PC-9 (cell line): ENCODE data around the gene FURIN. TPM values are rescaled to one million over a fixed set of nuclear protein-coding genes. Genes with fewer than 3 reads are reported as not detected.

Experiments used
- BruUV-seq: library from RNA; stranded (reverse); fragments of 400-500 nt; replicated peaks from 2 replicates; lab custom pipeline; 2021; lab: Mats Ljungman, UMichigan
- CTCF ChIA-PET: fragments of 300-600 bp; sonication (Branson Sonifier 250); formaldehyde crosslinking; loops from one replicate; lab custom pipeline; 2022; ENCODE audit warnings: antibody characterized with exemption; lab: Charles Lee
- POLR2A ChIA-PET: fragments of 300-600 bp; sonication (Branson Sonifier 250); formaldehyde crosslinking; loops from one replicate; lab custom pipeline; 2022; ENCODE audit warnings: antibody characterized with exemption; ENCODE audit not compliant: unreplicated experiment; lab: Charles Lee
- DNase-seq, 2 experiments: peaks; one replicate each; pipeline versions ENCODE4 v3.0.0 to v3.0.0-alpha.2; 2015 to 2022; ENCODE audit warnings: mixed read lengths in 1 of 2
- H2AFZ ChIP-seq: fragments of 200-600 bp; sonication (generic); 2 replicates; pipeline ENCODE4 v1.8.1; 2017; ENCODE audit warnings: antibody characterized with exemption
- H3F3A ChIP-seq: fragments of 200-600 bp; sonication (generic); 2 replicates; pipeline ENCODE4 v1.8.1; 2017; ENCODE audit warnings: antibody characterized with exemption, mild to moderate bottlenecking, low read depth; ENCODE audit not compliant: insufficient read depth
- H3K27ac ChIP-seq: fragments of 200-600 bp; sonication (generic); 2 replicates; pipeline ENCODE4 v1.6.1; 2016; ENCODE audit warnings: mixed run types
- H3K27me3 ChIP-seq: fragments of 200-600 bp; sonication (generic); 2 replicates; pipeline ENCODE4 v1.6.1; 2016; ENCODE audit warnings: low read depth, mixed run types; ENCODE audit not compliant: insufficient read depth
- H3K36me3 ChIP-seq: fragments of 200-600 bp; sonication (generic); 2 replicates; pipeline ENCODE4 v1.6.1; 2016; ENCODE audit warnings: low read depth, mixed run types
- H3K4me1 ChIP-seq: fragments of 200-600 bp; sonication (generic); replicated peaks from 2 replicates; pipeline ENCODE4 v1.6.1; 2016; ENCODE audit warnings: mixed run types; ENCODE audit not compliant: insufficient read depth
- H3K4me2 ChIP-seq: fragments of 200-600 bp; sonication (generic); 2 replicates; pipeline ENCODE4 v1.6.1; 2017; ENCODE audit warnings: mixed run types
- H3K4me3 ChIP-seq: fragments of 200-600 bp; sonication (generic); 2 replicates; pipeline ENCODE4 v1.6.1; 2016; ENCODE audit warnings: mixed run types
- H3K79me2 ChIP-seq: fragments of 200-600 bp; sonication (generic); 2 replicates; pipeline ENCODE4 v1.6.1; 2017; ENCODE audit warnings: low read depth, mixed run types
- H3K9me2 ChIP-seq: fragments of 200-600 bp; sonication (generic); 2 replicates; pipeline ENCODE4 v1.8.1; 2017; ENCODE audit warnings: mild to moderate bottlenecking; ENCODE audit not compliant: insufficient read depth
- H3K9me3 ChIP-seq: fragments of 200-600 bp; sonication (generic); 2 replicates; pipeline ENCODE4 v1.8.1; 2016; ENCODE audit warnings: low read depth; ENCODE audit not compliant: insufficient read depth
- H4K20me1 ChIP-seq: fragments of 200-600 bp; sonication (generic); 2 replicates; pipeline ENCODE4 v1.8.1; 2017; ENCODE audit not compliant: insufficient read depth
- CTCF ChIP-seq: fragments of 200-600 bp; sonication (generic); conservative IDR thresholded peaks from 2 replicates; pipeline ENCODE4 v1.6.1; 2017; ENCODE audit warnings: mixed run types, antibody characterized with exemption, mild to moderate bottlenecking, moderate library complexity
- EZH2 ChIP-seq: fragments of 200-600 bp; sonication (generic); IDR thresholded peaks from 2 replicates; pipeline ENCODE4 v1.8.0; 2017; ENCODE audit warnings: antibody characterized with exemption, low read depth
- intact Hi-C: fragments of 100-400 bp; cut with micrococcal nuclease; formaldehyde crosslinking; loops from one replicate; pipeline ENCODE4 v1.10.0; 2022; ENCODE audit not compliant: unreplicated experiment
- total RNA-seq: library from RNA; stranded (reverse); gene quantifications from 2 replicates; pipeline ENCODE4 v1.2.3, GENCODE V29; 2021

FURIN gene
- total RNA-seq, 1 experiment from 2014 or later: 50.4 TPM

- no peaks in the 10 kb centered on the region for H3K9me2 ChIP-seq
- ChIA-PET POLR2A (no interaction called here), CTCF (no interaction called here)
- H3K27ac ChIP-seq: no peak overlapping the region
- no peaks in the 10 kb centered on the region for H3K79me2 ChIP-seq
- H4K20me1 ChIP-seq: no peaks in the 10 kb centered on the region
- intact Hi-C loops: no loop called here
- H3K4me1 ChIP-seq: no peaks in the 10 kb centered on the region
- BruUV-seq: no TSS peak
- no peaks in the 10 kb centered on the region for H3F3A ChIP-seq
- H3K9me3 ChIP-seq: no peaks in the 10 kb centered on the region
- H2AFZ ChIP-seq: no peak overlapping the region
- no peaks in the 10 kb centered on the region for H3K36me3 ChIP-seq
- no peak overlapping the region for H3K4me2 ChIP-seq
- no peak for DNase-seq
- no peaks in the 10 kb centered on the region for H3K27me3 ChIP-seq
- TF ChIP-seq EZH2 (no peak), CTCF (no peak)
- H3K4me3 ChIP-seq: no peak overlapping the region
Observed at GRCh38 chr15:90836296-90836871, 32.0 kb upstream of the FURIN start.

GRCh38 chr15:90837094-90837493 is 31.3 kb upstream of the FURIN start:
- no peaks in the 10 kb centered on the region for H3K9me3 ChIP-seq
- H3F3A ChIP-seq: no peaks in the 10 kb centered on the region
- no peaks in the 10 kb centered on the region for H4K20me1 ChIP-seq
- intact Hi-C loops: no loop called here
- H3K79me2 ChIP-seq: no peaks in the 10 kb centered on the region
- no peak overlapping the region for H3K4me2 ChIP-seq
- CTCF ChIA-PET: no interaction called here
- H3K27me3 ChIP-seq: no peaks in the 10 kb centered on the region
- no peak overlapping the region for H2AFZ ChIP-seq
- no peak for DNase-seq
- H3K27ac ChIP-seq: no peak overlapping the region
- BruUV-seq: no TSS peak
- TF ChIP-seq CTCF: no peak
- TF ChIP-seq EZH2: no peak
- POLR2A ChIA-PET: no interaction called here
- H3K36me3 ChIP-seq: no peaks in the 10 kb centered on the region
- no peak overlapping the region for H3K4me3 ChIP-seq
- no peaks in the 10 kb centered on the region for H3K4me1 ChIP-seq
- H3K9me2 ChIP-seq: no peaks in the 10 kb centered on the region

GRCh38 chr15:90838139-90838538 is 30.2 kb upstream of the FURIN start:
- no peaks in the 10 kb centered on the region for H3K9me3 ChIP-seq
- no peak overlapping the region for H3K27ac ChIP-seq
- no peak overlapping the region for H3K4me2 ChIP-seq
- CTCF ChIA-PET: no interaction called here
- no peak overlapping the region for H3K4me3 ChIP-seq
- H4K20me1 ChIP-seq: no peaks in the 10 kb centered on the region
- TF ChIP-seq EZH2: no peak
- no peak for TF ChIP-seq CTCF
- intact Hi-C loops: no loop called here
- POLR2A ChIA-PET: no interaction called here
- no peak overlapping the region for H2AFZ ChIP-seq
- BruUV-seq: no TSS peak
- H3K27me3 ChIP-seq: no peaks in the 10 kb centered on the region
- no peaks in the 10 kb centered on the region for H3K36me3 ChIP-seq
- no peaks in the 10 kb centered on the region for H3F3A ChIP-seq
- H3K4me1 ChIP-seq: no peaks in the 10 kb centered on the region
- no peak for DNase-seq
- no peaks in the 10 kb centered on the region for H3K79me2 ChIP-seq
- H3K9me2 ChIP-seq: no peaks in the 10 kb centered on the region
